ENCODE measurements around the gene C5orf22. TPM values are rescaled to one million over a fixed set of nuclear protein-coding genes. Genes with fewer than 3 reads are reported as not detected.
"Not testable (repeated sequence)": the region's sequence is repeated elsewhere in the genome, so short reads cannot be mapped to it uniquely, and the experiment has no call there.

The C5orf22 gene
- total RNA-seq, 2 experiments from 2014 or later, result 20.5 to 33.5 TPM

DNA sequence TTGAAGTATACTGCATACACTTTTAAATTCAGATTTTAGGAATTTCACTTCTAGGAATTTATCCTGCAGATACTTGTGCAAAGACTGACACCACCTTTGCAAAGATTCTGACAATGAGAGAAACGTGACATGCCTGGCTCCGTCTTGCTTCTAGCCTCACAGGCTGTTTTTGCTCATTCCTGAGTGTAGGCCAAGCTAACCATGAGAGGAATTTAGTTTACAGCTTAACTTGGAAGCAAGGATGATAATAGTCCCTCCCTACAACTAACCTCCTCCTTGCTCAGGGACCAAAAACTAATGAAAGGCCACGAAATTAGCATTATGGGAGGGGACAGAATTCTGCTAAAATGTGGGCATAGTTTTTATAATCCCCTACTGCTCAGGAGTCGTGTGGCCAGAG lies 31.1 kb downstream of the C5orf22 start:
- no TSS peak for BruUV-seq (replicated peaks)
- Histone ChIP-seq H3K9me2 (ENCODE audit: insufficient read depth, low read length) (no peaks in the 10 kb centered on the region), H2AFZ (ENCODE audit: low read length) (no peak overlapping the region), H4K20me1 (ENCODE audit: insufficient read depth, low read length) (no peaks in the 10 kb centered on the region), H3K4me3 (ENCODE audit: low read depth, low read length, poor library complexity, severe bottlenecking) (no peak overlapping the region), H3K4me1 (ENCODE audit: insufficient read depth, low read length, poor library complexity, severe bottlenecking) (no peaks in the 10 kb centered on the region), H3K27ac (ENCODE audit: low read depth, low read length, poor library complexity, severe bottlenecking) (no peak overlapping the region), H3K36me3 (ENCODE audit: insufficient read depth, low read length) (no peaks in the 10 kb centered on the region), H3K9me3 (ENCODE audit: low read length) (no peaks in the 10 kb centered on the region), H3K4me2 (ENCODE audit: low read length) (no peak overlapping the region), H3K79me2 (ENCODE audit: insufficient read depth, low read depth, low read length) (no peaks in the 10 kb centered on the region)
- ChIA-PET POLR2A (interaction anchor here (0.8 kb wide), 1 partner anchor 20 kb away, joined by 3 read pairs; no protein-coding TSS in a partner anchor), CTCF (ENCODE audit: unreplicated experiment) (no interaction called here)
- no peak for TF ChIP-seq EZH2phosphoT487 (IDR thresholded peaks at IDR 0.05; ENCODE audit: borderline replicate concordance, low read depth, low read length)
- TF ChIP-seq, protein P1, sequence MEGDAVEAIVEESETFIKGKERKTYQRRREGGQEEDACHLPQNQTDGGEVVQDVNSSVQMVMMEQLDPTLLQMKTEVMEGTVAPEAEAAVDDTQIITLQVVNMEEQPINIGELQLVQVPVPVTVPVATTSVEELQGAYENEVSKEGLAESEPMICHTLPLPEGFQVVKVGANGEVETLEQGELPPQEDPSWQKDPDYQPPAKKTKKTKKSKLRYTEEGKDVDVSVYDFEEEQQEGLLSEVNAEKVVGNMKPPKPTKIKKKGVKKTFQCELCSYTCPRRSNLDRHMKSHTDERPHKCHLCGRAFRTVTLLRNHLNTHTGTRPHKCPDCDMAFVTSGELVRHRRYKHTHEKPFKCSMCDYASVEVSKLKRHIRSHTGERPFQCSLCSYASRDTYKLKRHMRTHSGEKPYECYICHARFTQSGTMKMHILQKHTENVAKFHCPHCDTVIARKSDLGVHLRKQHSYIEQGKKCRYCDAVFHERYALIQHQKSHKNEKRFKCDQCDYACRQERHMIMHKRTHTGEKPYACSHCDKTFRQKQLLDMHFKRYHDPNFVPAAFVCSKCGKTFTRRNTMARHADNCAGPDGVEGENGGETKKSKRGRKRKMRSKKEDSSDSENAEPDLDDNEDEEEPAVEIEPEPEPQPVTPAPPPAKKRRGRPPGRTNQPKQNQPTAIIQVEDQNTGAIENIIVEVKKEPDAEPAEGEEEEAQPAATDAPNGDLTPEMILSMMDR (conservative IDR thresholded peaks at IDR 0.05; ENCODE audit: low read length), result no peak
- DNase-seq (ENCODE audit: low spot score), result no peak
- intact Hi-C loops (cut with micrococcal nuclease; ENCODE audit: unreplicated experiment), result no loop called here

DNA sequence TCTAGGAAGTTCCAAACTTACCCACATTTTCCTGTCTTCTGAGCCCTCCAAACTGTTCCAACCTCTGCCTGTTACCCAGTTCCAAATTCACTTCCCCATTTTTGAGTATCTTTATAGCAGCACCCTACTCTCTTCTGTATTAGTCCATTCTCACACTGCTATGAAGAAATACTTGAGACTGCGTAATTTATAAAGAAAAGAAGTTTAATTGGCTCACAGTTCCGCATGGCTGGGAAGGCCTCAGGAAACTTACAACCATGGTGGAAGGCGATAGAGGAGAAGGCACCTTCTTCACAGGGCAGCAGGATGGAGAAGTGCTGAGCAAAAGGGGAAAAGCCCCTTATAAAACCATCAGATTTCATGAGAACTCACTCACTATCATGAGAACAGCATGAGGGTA lies 34.3 kb downstream of the C5orf22 start:
- H4K20me1 ChIP-seq (ENCODE audit: insufficient read depth, low read length), result not testable (repeated sequence)

DNA sequence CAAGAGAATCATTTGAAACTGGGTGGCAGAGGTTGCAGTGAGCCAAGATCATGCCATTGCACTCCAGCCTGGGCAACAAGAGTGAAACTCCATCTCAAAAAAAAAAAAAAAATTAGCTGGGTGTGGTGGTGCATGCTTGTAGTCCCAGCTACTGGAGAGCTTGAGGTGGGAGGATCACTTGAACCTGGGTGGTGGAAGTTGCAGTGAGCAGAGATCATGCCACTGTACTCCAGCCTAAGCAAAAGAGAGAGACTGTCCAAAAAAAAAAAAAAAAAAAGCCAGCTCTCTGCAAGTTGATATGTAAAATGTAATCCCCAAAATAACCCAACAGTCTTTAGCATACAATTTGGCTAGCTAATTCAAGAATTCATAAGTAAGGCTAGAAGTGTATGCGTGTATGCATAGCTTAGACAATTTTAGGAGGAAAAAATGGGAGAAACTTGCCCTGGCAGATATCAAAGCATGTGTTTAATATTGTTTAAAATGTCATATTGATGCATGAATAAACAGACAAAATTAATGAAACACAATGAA lies 36.3 kb downstream of the C5orf22 start:
- no peaks in the 10 kb centered on the region for H3K79me2 ChIP-seq (ENCODE audit: insufficient read depth, low read depth, low read length)
- no peak overlapping the region for H3K4me3 ChIP-seq (ENCODE audit: low read depth, low read length, poor library complexity, severe bottlenecking)
- H3K4me1 ChIP-seq (ENCODE audit: insufficient read depth, low read length, poor library complexity, severe bottlenecking), result no peaks in the 10 kb centered on the region
- H3K9me3 ChIP-seq (ENCODE audit: low read length), result no peaks in the 10 kb centered on the region
- no peaks in the 10 kb centered on the region for H3K36me3 ChIP-seq (ENCODE audit: insufficient read depth, low read length)
- H3K4me2 ChIP-seq (ENCODE audit: low read length), result no peak overlapping the region
- H2AFZ ChIP-seq (ENCODE audit: low read length), result no peak overlapping the region
- TF ChIP-seq EZH2phosphoT487 (IDR thresholded peaks at IDR 0.05; ENCODE audit: borderline replicate concordance, low read depth, low read length), result no peak
- TF ChIP-seq, protein P1 (conservative IDR thresholded peaks at IDR 0.05; ENCODE audit: low read length), result no peak
- DNase-seq (ENCODE audit: low spot score), result no peak
- intact Hi-C loops (cut with micrococcal nuclease; ENCODE audit: unreplicated experiment), result no loop called here
- ChIA-PET POLR2A (interaction anchor here (0.6 to 0.8 kb wide), 3 partner anchors 17 to 1128 kb away, joined by 4 to 6 read pairs (median 5); no protein-coding TSS in a partner anchor), CTCF (ENCODE audit: unreplicated experiment) (no interaction called here)
- no peak overlapping the region for H3K27ac ChIP-seq (ENCODE audit: low read depth, low read length, poor library complexity, severe bottlenecking)
- no TSS peak for BruUV-seq (replicated peaks)
- no peaks in the 10 kb centered on the region for H4K20me1 ChIP-seq (ENCODE audit: insufficient read depth, low read length)
- H3K9me2 ChIP-seq (ENCODE audit: insufficient read depth, low read length), result no peaks in the 10 kb centered on the region

More for the DNA sequence above, 34.3 kb downstream of the C5orf22 start:
- H3K4me1 ChIP-seq (ENCODE audit: insufficient read depth, low read length, poor library complexity, severe bottlenecking); H3K27ac ChIP-seq (ENCODE audit: low read depth, low read length, poor library complexity, severe bottlenecking); intact Hi-C loops (cut with micrococcal nuclease; ENCODE audit: unreplicated experiment); CTCF ChIA-PET (ENCODE audit: unreplicated experiment); DNase-seq (ENCODE audit: low spot score); H3K4me2 ChIP-seq (ENCODE audit: low read length); BruUV-seq (replicated peaks); H3K36me3 ChIP-seq (ENCODE audit: insufficient read depth, low read length); H2AFZ ChIP-seq (ENCODE audit: low read length); H3K9me2 ChIP-seq (ENCODE audit: insufficient read depth, low read length); H3K4me3 ChIP-seq (ENCODE audit: low read depth, low read length, poor library complexity, severe bottlenecking); H3K79me2 ChIP-seq (ENCODE audit: insufficient read depth, low read depth, low read length); POLR2A ChIA-PET; H3K9me3 ChIP-seq (ENCODE audit: low read length): not testable (repeated sequence)

All from OCI-LY7 (cell line).